Activated naive CD4-positive, alpha-beta T cell treated with anti-CD3 and anti-CD28 coated beads, Interleukin-2, amount 10 ng/mL, durations not matched to agents 7 days and 5 days (primary cell): ENCODE data around the gene GALNT2.

Source experiments
- CTCF ChIA-PET: fragments of 350-600 bp; sonication (Branson Sonifier 250); formaldehyde crosslinking; loops from one replicate; lab custom pipeline; 2021; ENCODE audit warnings: antibody characterized with exemption; lab: Charles Lee
- DNase-seq: peaks from one replicate; pipeline ENCODE4 v3.0.0-alpha.2; 2020
- H3K27ac Mint-ChIP-seq: one replicate; pipeline ENCODE4 v1.8.0; 2021; ENCODE audit warnings: mild to moderate bottlenecking, moderate library complexity, mixed read lengths
- H3K27me3 Mint-ChIP-seq: one replicate; pipeline ENCODE4 v1.8.0; 2021; ENCODE audit warnings: mild to moderate bottlenecking, mixed read lengths
- H3K36me3 Mint-ChIP-seq: one replicate; pipeline ENCODE4 v1.8.0; 2021; ENCODE audit warnings: mixed read lengths
- H3K4me1 Mint-ChIP-seq: one replicate; pipeline ENCODE4 v1.8.0; 2021; ENCODE audit warnings: mixed read lengths
- H3K4me3 Mint-ChIP-seq: one replicate; pipeline ENCODE4 v1.8.0; 2021; ENCODE audit warnings: mild to moderate bottlenecking, moderate library complexity, mixed read lengths
- H3K9me3 Mint-ChIP-seq: one replicate; pipeline ENCODE4 v1.8.0; 2021; ENCODE audit warnings: mixed read lengths

The GALNT2 gene

DNA sequence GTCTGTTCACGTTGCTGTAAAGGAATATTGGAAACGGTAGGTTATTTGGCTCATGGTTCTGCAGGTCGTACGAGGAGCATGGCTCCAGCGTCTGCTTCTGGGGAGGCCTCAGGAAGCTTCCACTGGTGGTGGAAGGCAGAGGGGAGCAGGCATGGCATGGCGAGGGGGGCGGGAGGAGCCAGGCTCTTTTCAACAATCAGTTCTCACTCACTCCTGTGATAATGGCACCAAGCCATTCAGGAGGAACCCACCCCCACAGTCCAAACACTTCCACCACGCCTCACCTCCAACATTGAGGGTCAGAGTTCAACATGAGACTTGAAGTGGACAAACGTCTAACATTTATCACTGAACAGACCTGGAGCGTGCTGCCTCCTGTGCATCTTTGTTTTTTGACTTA is 217.9 kb downstream of the GALNT2 start:
- Mint-ChIP-seq H3K4me3 (no peak overlapping the region), H3K4me1 (peaks cover 24% of the 10 kb centered on the region), H3K27me3 (peaks cover 4% of the 10 kb centered on the region), H3K27ac (no peak overlapping the region), H3K36me3 (peaks cover 5% of the 10 kb centered on the region), H3K9me3 (no peaks in the 10 kb centered on the region)
- CTCF ChIA-PET, result no interaction called here
- peak; percentile 3 for DNase-seq

DNA sequence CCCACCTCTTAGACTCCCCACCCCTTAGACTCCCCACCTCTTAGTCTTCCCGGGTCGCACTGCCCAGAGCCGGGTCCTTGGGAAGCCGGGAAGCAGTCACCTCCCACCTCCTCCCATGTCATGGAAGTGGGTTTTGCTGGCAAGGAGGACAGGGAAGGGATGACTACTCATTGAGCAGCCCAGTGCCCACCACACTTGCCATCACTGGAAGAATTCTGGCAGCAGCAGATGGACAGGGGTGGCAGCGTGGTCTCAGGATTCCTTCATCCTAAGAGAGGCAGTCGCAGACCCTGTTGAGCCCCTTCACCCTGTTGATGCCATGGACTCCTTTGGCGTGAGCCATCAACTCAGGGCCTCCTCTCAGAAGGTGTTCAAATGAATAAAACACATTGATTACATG is 218.3 kb downstream of the GALNT2 start:
- H3K4me3 Mint-ChIP-seq, result no peak overlapping the region
- H3K4me1 Mint-ChIP-seq, result peaks cover 24% of the 10 kb centered on the region
- CTCF ChIA-PET, result no interaction called here
- no peak overlapping the region for H3K27ac Mint-ChIP-seq
- peak; percentile 11 for DNase-seq
- H3K9me3 Mint-ChIP-seq, result no peaks in the 10 kb centered on the region
- peaks cover 9% of the 10 kb centered on the region for H3K27me3 Mint-ChIP-seq
- peaks cover 5% of the 10 kb centered on the region for H3K36me3 Mint-ChIP-seq

DNA sequence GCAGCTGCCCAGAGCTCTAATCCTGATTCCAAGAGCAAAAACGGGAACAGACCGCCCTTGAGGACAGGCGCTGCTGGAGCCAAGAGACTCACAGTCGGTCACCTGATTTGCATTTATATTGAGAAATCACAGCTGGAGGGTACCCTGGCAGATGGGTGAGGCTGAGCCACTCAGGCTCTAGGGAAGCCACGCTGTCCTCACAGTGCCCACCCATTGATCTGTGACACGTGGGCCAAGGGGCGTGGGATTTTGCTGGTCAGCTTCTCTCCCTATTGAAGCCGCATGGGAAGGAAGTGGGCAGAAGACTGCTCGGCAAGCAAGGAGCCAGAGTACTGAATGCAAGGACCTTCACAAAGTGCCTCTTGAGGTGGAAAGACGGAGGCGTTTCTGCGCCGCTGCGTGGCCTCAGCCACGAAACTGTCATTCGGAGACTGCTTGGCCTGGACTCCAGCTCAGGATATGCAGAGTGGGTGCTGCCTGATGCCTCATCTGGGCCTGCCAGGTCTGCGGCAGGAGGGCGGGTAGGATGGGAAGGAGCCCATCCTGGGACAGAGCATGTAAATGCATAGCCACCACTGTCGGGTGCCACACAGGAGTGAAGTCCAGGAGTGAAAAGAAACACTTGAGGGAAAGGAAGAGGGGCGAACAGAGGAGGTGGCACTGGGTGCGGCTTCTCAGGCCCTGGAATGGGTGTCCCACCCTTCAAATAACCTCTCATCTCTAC is 219.3 kb downstream of the GALNT2 start:
- H3K36me3 Mint-ChIP-seq, result peaks cover 2% of the 10 kb centered on the region
- H3K4me1 Mint-ChIP-seq, result peaks cover 19% of the 10 kb centered on the region
- H3K27ac Mint-ChIP-seq, result no peak overlapping the region
- peaks cover 13% of the 10 kb centered on the region for H3K27me3 Mint-ChIP-seq
- no peaks in the 10 kb centered on the region for H3K9me3 Mint-ChIP-seq
- CTCF ChIA-PET, result no interaction called here
- no peak overlapping the region for H3K4me3 Mint-ChIP-seq
- DNase-seq, result no peak

DNA sequence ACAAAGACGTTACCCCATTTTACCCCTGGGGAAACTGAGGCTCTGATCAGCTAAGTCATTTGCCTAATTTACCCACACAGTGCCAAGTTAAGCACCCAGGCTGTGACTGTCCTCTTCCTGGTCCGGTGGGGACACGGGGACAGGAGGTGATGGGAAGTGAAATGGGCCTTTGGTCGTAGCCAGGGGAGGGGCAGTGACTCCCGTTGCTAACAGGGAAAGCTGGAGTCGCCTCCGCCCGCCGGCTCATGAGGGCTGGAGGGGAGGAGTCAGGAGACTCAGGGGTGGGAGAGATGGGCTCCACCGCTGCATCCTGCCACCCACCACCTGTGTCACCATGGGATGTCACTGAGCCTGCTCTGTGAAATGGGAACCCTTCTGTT is 219.8 kb downstream of the GALNT2 start:
- H3K36me3 Mint-ChIP-seq, result peaks cover 2% of the 10 kb centered on the region
- no peak overlapping the region for H3K4me3 Mint-ChIP-seq

DNA sequence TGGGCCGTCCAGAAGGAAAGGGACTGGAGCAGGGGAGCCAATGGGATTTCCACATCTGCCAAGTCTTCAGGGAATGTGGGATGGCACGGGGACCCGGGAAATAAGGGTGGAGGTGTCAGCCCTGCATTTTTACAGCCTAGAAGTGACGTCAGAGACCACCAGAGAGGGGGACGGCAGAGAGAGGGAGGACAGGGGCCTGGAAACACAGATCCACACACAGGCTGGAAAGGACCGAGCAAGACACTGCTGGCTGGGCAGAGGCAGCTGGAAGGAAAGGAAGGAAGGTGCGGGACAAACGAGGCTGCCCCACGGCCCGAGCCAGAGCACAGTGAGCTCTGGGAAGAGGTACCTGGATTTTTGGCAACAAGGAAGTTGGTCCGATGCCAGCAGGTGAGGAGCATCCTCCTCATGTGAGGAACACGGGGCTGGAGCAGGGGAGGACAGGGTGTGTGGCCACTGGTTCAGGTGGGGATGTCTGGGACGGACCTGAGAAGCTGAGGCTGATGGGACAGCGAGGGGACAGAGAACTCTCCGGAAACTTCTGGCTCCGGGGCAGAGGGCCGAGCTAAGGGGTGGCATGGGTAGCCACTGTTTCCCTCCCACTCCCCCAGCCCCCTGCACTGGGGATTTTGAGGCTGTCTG is 220.8 kb downstream of the GALNT2 start:
- H3K4me1 Mint-ChIP-seq, result peaks cover 7% of the 10 kb centered on the region
- H3K9me3 Mint-ChIP-seq, result no peaks in the 10 kb centered on the region
- CTCF ChIA-PET, result interaction anchor here (1.1 kb wide), 1 partner anchor 10 kb away, joined by 4 read pairs; no protein-coding TSS in a partner anchor
- no peak overlapping the region for H3K4me3 Mint-ChIP-seq
- no peaks in the 10 kb centered on the region for H3K36me3 Mint-ChIP-seq
- no peak for DNase-seq
- H3K27me3 Mint-ChIP-seq, result peaks cover 28% of the 10 kb centered on the region
- no peak overlapping the region for H3K27ac Mint-ChIP-seq

More for the DNA sequence above, 219.8 kb downstream of the GALNT2 start:
- no peak overlapping the region for H3K27ac Mint-ChIP-seq
- peaks cover 15% of the 10 kb centered on the region for H3K4me1 Mint-ChIP-seq
- DNase-seq, result no peak
- CTCF ChIA-PET, result no interaction called here
- no peaks in the 10 kb centered on the region for H3K9me3 Mint-ChIP-seq
- peaks cover 19% of the 10 kb centered on the region for H3K27me3 Mint-ChIP-seq

DNA sequence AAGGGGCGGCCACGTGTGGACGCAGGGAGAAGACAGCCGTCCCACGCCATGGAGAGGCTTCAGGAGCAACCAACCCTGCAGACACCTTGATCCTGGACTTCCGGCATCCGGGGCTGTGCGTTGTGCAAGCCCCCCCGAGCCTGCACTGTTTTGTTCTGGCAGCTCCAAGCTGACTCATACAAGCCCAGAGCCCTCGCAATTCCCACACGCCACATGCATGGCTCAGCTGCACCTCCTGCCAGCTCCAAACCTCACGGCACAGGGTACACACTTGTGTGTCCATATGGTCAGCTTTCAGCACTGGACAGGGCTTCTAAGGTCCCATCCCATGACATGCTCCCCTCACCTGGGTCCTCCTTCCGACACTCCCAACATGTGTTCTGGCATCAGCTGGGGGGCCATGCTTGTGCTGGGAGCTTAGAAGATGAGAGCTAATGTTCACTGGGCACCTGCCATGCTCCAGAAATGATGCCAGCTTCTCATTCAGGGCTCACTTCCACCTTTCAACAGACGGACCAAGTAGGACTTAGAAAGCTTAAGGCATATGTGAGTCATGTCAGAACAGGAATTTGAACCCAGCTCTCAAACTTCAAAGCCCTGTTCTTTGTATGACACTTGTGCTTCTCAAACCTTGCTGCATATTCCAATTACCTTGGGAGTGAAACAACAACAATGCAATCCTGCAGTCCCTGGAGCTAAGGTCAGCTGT is 221.8 kb downstream of the GALNT2 start:
- DNase-seq, result no peak
- CTCF ChIA-PET, result interaction anchor here (1.0 to 1.1 kb wide), 2 partner anchors 8 to 11 kb away, joined by 3 to 4 read pairs; no protein-coding TSS in a partner anchor
- no peaks in the 10 kb centered on the region for H3K36me3 Mint-ChIP-seq
- peaks cover 38% of the 10 kb centered on the region for H3K27me3 Mint-ChIP-seq
- no peak overlapping the region for H3K4me3 Mint-ChIP-seq
- H3K27ac Mint-ChIP-seq, result no peak overlapping the region
- H3K9me3 Mint-ChIP-seq, result no peaks in the 10 kb centered on the region
- H3K4me1 Mint-ChIP-seq, result peaks cover 5% of the 10 kb centered on the region

DNA sequence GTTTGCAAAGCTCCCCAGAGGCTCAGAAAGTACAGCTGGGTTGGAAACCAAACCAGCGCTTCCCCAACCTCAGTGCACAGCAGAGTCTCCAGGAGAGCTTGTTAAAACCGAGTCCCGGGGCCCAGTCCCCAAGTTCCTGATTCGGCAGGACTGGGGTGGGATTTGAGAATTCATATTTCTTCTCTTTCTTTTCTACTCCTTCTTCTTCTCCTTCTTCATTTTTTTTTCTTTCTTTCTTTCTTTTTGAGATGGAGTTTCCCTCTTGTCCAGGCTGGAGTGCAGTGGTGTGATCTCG is 222.3 kb downstream of the GALNT2 start:
- H3K4me1 Mint-ChIP-seq, result peaks cover 2% of the 10 kb centered on the region

DNA sequence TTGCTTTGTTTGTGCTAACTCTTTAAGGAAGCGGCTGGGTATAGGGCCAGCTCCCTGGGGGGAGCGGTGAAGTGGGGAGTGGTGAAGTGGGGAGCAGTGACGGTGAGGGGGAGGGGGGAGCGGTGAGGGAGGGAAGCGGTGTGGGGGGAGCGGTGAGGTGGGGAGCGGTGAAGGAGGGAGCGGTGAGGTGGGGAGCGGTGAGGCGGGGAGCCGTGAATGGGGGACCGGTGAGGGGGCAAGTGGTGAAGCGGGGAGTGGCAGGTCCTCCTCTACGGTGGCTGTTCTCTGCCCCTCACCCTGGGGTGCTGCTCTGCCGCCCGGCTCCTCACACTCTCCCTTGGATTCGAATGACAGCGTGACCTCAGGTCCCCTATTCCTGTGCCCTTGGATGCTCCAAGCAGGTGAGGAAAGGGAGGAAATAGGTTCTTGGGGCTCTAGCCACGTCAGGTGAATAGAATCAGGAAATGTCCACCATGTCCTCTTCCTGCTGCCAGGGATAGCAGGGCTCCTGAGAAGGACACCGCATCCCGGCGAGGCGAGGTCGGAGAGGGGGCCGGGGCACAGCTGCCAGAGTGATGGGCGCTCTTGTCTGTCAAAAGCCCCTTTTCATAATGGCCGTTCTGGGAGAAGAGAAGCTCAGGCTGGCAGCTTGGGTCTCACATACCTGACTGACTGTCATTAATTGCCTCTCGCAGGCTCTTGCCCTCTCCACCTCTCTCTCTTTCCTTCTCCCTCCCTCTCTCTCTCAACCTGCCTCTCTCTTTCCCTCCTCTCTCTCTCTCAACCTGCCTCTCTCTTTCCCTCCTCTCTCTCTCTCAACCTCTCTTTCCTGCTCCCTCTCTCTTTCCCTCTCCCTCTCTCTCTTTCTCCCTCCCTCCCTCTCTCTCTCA is 224.9 kb downstream of the GALNT2 start:
- CTCF ChIA-PET, result no interaction called here
- H3K4me1 Mint-ChIP-seq, result peaks cover 2% of the 10 kb centered on the region

More for the DNA sequence above, 222.3 kb downstream of the GALNT2 start:
- Mint-ChIP-seq H3K27me3 (peaks cover 42% of the 10 kb centered on the region), H3K9me3 (no peaks in the 10 kb centered on the region), H3K4me3 (no peak overlapping the region), H3K27ac (no peak overlapping the region), H3K36me3 (no peaks in the 10 kb centered on the region)
- no peak for DNase-seq
- CTCF ChIA-PET, result interaction anchor here (1.0 kb wide), 1 partner anchor 9 kb away, joined by 3 read pairs; no protein-coding TSS in a partner anchor

DNA sequence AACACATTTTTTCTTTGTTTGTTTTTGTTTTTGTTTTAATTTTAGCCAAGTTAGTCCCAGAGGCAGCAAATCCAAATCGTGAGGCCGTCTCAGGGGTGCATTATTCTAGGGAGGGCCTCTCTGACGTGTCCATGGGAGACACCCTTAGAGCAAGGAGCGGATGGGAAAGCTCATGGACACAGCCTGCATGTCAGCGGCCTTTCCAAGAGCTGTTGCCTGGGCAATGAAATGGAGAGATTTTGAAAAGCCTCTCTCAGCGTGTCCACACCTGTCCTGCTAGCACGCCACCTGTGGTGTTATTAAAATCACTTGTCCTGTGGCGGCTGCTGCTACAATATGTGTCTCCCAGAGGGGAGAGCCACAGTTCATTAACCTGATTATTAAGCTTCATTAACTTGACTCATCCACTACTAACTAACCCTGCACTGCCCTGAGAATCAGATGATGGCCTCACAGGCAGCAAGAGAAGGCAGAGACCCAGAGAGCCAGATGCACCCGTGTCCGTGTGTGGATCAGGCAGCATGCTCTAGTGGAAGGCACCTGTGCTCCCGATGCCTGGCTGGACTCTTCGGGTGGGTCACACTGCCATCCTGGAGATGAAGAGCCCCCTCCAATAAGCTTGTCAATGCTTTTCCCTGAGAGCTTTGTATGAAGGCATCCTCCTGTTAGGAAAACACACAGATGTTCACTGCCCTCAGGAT is 225.8 kb downstream of the GALNT2 start:
- no peak overlapping the region for H3K4me3 Mint-ChIP-seq
- CTCF ChIA-PET, result no interaction called here
- H3K9me3 Mint-ChIP-seq, result no peaks in the 10 kb centered on the region
- H3K36me3 Mint-ChIP-seq, result no peaks in the 10 kb centered on the region
- peaks cover 48% of the 10 kb centered on the region for H3K27me3 Mint-ChIP-seq
- DNase-seq, result peak; percentile 3
- no peak overlapping the region for H3K27ac Mint-ChIP-seq
- H3K4me1 Mint-ChIP-seq, result peaks cover 2% of the 10 kb centered on the region

More for the DNA sequence above, 224.9 kb downstream of the GALNT2 start:
- Mint-ChIP-seq H3K36me3 (no peaks in the 10 kb centered on the region), H3K9me3 (no peaks in the 10 kb centered on the region), H3K27ac (no peak overlapping the region), H3K4me3 (no peak overlapping the region), H3K27me3 (peaks cover 48% of the 10 kb centered on the region)
- peak; percentile 21 for DNase-seq

DNA sequence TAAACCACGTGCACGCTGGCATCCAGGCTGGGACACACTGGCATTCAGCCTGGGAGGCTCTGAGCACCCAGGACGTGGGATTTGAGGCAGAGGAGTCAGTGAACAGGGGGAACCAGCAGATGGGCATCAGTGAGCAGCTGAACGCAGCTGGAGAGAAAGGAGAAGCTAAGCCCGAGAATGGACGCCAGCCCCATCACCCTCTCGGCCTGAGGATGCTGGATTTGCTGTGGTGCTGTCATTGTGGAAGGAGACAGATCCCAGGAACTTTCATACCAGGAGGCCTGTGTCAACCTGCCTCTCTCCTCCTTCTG is 226.3 kb downstream of the GALNT2 start:
- no peak for DNase-seq
- H3K36me3 Mint-ChIP-seq, result no peaks in the 10 kb centered on the region
- H3K27me3 Mint-ChIP-seq, result peaks cover 47% of the 10 kb centered on the region
- H3K4me1 Mint-ChIP-seq, result peaks cover 2% of the 10 kb centered on the region
- H3K4me3 Mint-ChIP-seq, result no peak overlapping the region
- CTCF ChIA-PET, result no interaction called here
- H3K9me3 Mint-ChIP-seq, result no peaks in the 10 kb centered on the region
- H3K27ac Mint-ChIP-seq, result no peak overlapping the region

DNA sequence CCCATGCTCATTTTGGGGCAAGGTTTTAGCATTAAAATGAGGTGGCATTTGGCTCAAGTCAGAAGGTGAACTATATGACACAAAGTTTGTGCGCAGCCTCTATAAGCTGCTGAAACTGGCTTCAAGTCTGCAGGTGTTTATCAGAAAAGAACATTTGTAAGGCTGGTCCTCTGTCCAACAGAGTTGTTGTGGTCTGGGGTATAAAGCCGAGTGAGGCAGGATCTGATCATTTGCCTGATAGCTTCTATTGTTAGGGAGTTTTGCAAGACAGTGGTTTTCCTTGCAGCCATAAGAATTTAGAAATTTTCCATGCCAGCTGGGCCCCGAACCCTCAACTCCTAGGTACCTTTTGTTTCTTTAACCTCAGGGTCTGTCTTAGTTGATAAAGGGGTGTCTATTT is 228.3 kb downstream of the GALNT2 start:
- H3K4me3 Mint-ChIP-seq, result no peak overlapping the region
- peaks cover 40% of the 10 kb centered on the region for H3K27me3 Mint-ChIP-seq
- no peaks in the 10 kb centered on the region for H3K9me3 Mint-ChIP-seq
- no peaks in the 10 kb centered on the region for H3K36me3 Mint-ChIP-seq
- CTCF ChIA-PET, result interaction anchor here (0.8 kb wide), 1 partner anchor 10 kb away, joined by 3 read pairs; no protein-coding TSS in a partner anchor
- no peak overlapping the region for H3K27ac Mint-ChIP-seq
- no peak for DNase-seq
- peaks cover 2% of the 10 kb centered on the region for H3K4me1 Mint-ChIP-seq

DNA sequence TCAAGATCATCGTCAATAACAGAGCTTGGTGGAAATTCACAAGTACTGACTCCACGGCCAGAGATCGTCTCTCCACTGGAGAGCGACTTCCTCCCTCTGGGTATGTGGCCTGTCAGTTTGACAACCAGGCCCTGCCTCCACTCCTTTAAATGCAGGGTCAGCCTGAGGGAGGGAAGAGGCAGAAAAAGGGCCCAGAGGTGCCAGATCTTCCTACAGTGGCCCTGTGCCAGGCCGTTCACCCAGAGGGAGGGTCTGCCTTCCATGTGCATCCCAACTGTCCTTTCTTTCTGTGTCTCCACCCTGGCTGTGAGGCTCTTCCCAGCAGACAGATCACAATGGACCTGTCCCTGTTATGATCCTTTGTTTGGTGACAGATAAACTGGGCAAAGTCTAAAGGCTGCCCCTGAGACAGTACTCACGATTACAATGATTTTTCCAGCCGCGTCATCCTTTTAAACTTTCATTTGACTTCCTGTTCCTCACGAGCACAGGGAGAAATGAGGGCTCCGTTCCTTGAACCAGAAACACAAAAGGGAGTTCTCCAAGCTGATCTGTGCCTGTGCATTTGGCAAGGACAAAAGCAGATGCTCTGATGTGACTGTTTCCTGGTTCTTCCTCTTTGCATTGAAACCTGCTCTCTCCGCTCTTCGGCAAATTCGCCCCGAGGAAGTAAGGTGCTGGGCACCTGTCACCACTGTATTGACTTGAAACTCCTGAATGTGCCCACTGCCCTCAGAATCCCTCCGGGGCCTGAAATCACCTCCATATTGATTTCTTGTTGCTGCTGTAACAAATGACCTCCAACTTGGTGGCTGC is 232.4 kb downstream of the GALNT2 start:
- H3K4me1 Mint-ChIP-seq, result peaks cover 8% of the 10 kb centered on the region
- H3K27me3 Mint-ChIP-seq, result peaks cover 20% of the 10 kb centered on the region
- H3K9me3 Mint-ChIP-seq, result no peaks in the 10 kb centered on the region
- no peak overlapping the region for H3K4me3 Mint-ChIP-seq
- no peaks in the 10 kb centered on the region for H3K36me3 Mint-ChIP-seq
- no peak overlapping the region for H3K27ac Mint-ChIP-seq
- CTCF ChIA-PET, result no interaction called here
- peak; percentile 8 for DNase-seq
